CD4-positive, alpha-beta T cell (primary cell): ENCODE measurements around the gene IKZF2. TPM values are rescaled to one million over a fixed set of nuclear protein-coding genes. Genes with fewer than 3 reads are reported as not detected.

ENCODE experiments used
- ATAC-seq: fragments of 200-7000 bp; cut with Tn5 transposase; one replicate; pipeline ENCODE4 v1.10.0; 2022; ENCODE audit warnings: mild to moderate bottlenecking; ENCODE audit not compliant: poor library complexity
- CTCF ChIA-PET: fragments of 350-600 bp; sonication (Branson Sonifier 250); formaldehyde crosslinking; loops from one replicate; lab custom pipeline; 2021; ENCODE audit warnings: antibody characterized with exemption, inconsistent platforms; lab: Charles Lee
- POLR2A ChIA-PET: fragments of 350-600 bp; sonication (Branson Sonifier 250); formaldehyde crosslinking; loops from one replicate; lab custom pipeline; 2021; ENCODE audit warnings: antibody characterized with exemption, inconsistent platforms; lab: Charles Lee
- DNase-seq, 14 experiments: peaks; one replicate each; pipeline ENCODE4 v3.0.0-alpha.2; 2013 to 2020; ENCODE audit warnings: mixed read lengths in 2 of 14
- H3K27ac ChIP-seq, 2 donors: one replicate each; pipeline versions ENCODE4 v1.5.1 to v1.7.0; 2013; ENCODE audit warnings: low read length in 2 of 2, low read depth in 1 of 2, mild to moderate bottlenecking in 1 of 2
- H3K27me3 ChIP-seq, 2 experiments: 1 replicate in 1 of 2; 2 replicates in 1 of 2; pipeline versions ENCODE4 v1.6.1 to v1.7.0; 2013; ENCODE audit warnings: low read length in 2 of 2, control low read depth in 1 of 2, mild to moderate bottlenecking in 1 of 2, moderate library complexity in 1 of 2; ENCODE audit not compliant: insufficient read depth in 2 of 2, control insufficient read depth in 1 of 2
- H3K36me3 ChIP-seq: one replicate; pipeline ENCODE4 v1.6.1; 2013; ENCODE audit warnings: low read length, control low read depth; ENCODE audit not compliant: insufficient read depth
- H3K4me1 ChIP-seq: one replicate; pipeline ENCODE4 v1.6.1; 2013; ENCODE audit warnings: low read length, control low read depth; ENCODE audit not compliant: insufficient read depth
- H3K4me3 ChIP-seq: one replicate; pipeline ENCODE4 v1.5.1; 2013; ENCODE audit warnings: mild to moderate bottlenecking, low read length, moderate library complexity
- H3K9me3 ChIP-seq, 2 experiments: 1 replicate in 1 of 2; 2 replicates in 1 of 2; pipeline versions ENCODE4 v1.6.1 to v1.7.0; 2013; ENCODE audit warnings: low read length in 2 of 2, mild to moderate bottlenecking in 2 of 2, control low read depth in 1 of 2, moderate library complexity in 1 of 2; ENCODE audit not compliant: control insufficient read depth in 1 of 2, insufficient read depth in 1 of 2
- H3K27ac Mint-ChIP-seq: one replicate; pipeline ENCODE4 v1.8.0; 2020; ENCODE audit warnings: mixed read lengths
- H3K27me3 Mint-ChIP-seq: one replicate; pipeline ENCODE4 v1.8.0; 2021; ENCODE audit warnings: mixed read lengths
- H3K36me3 Mint-ChIP-seq: one replicate; pipeline ENCODE4 v1.8.0; 2021; ENCODE audit warnings: low read depth, mixed read lengths
- H3K4me1 Mint-ChIP-seq: one replicate; pipeline ENCODE4 v1.8.0; 2021; ENCODE audit warnings: low read depth, mixed read lengths
- H3K4me3 Mint-ChIP-seq: one replicate; pipeline ENCODE4 v1.8.0; 2020; ENCODE audit warnings: mild to moderate bottlenecking, mixed read lengths
- H3K9me3 Mint-ChIP-seq: one replicate; pipeline ENCODE4 v1.8.0; 2020; ENCODE audit warnings: mixed read lengths
- CTCF ChIP-seq: fragments of 200-600 bp; IDR thresholded peaks from one replicate; pipeline ENCODE4 v1.8.0; 2022; ENCODE audit warnings: antibody characterized with exemption, mild to moderate bottlenecking
- intact Hi-C, 2 experiments: fragments of 100-400 bp; cut with DNase I in 1 of 2; cut with micrococcal nuclease in 1 of 2; formaldehyde crosslinking; loops; one replicate each; pipeline versions ENCODE4 v1.15.1 to v1.9.0; 2023 to 2025; cut with DNase I, micrococcal nuclease
- total RNA-seq, 174 experiments: library from RNA in 2 of 174; stranded (reverse) in 2 of 174; gene quantifications; one replicate each; pipeline ENCODE4 v1.2.3 and lab custom pipeline; 2021 to 2026

Gene IKZF2
- total RNA-seq, 2 experiments from 2014 or later = 8.7 to 8.9 TPM

- ChIA-PET POLR2A (no interaction called here), CTCF (no interaction called here)
- Mint-ChIP-seq H3K27ac (no peak overlapping the region), H3K27me3 (no peaks in the 10 kb centered on the region), H3K9me3 (no peaks in the 10 kb centered on the region), H3K4me3 (no peak overlapping the region), H3K36me3 (no peaks in the 10 kb centered on the region), H3K4me1 (peaks cover 5% of the 10 kb centered on the region)
- TF ChIP-seq CTCF = no peak
- H3K36me3 ChIP-seq = no peaks in the 10 kb centered on the region
- DNase-seq (no peak), ATAC-seq (no peak)
- H3K4me1 ChIP-seq = no peaks in the 10 kb centered on the region
- H3K4me3 ChIP-seq = no peak overlapping the region
- H3K27me3 ChIP-seq = no peaks in the 10 kb centered on the region
- intact Hi-C loops = no loop called here
- H3K27ac ChIP-seq = no peak overlapping the region
- no peaks in the 10 kb centered on the region for H3K9me3 ChIP-seq
Observed at GRCh38 chr2:213085538-213085937, 65.9 kb downstream of the IKZF2 start.

- peaks cover 9% of the 10 kb centered on the region for H3K4me1 Mint-ChIP-seq
Observed at GRCh38 chr2:213084261-213084660, 67.2 kb downstream of the IKZF2 start.

GRCh38 chr2:213080969-213081617 lies 70.3 kb downstream of the IKZF2 start:
- intact Hi-C loops = no loop called here
- H3K27ac Mint-ChIP-seq = no peak overlapping the region
- no peak overlapping the region for H3K27ac ChIP-seq
- H3K9me3 ChIP-seq = no peaks in the 10 kb centered on the region
- ChIA-PET POLR2A (no interaction called here), CTCF (no interaction called here)
- ATAC-seq (no peak), DNase-seq (no peak)
- peaks cover 15% of the 10 kb centered on the region for H3K4me1 Mint-ChIP-seq
- H3K4me3 Mint-ChIP-seq = no peak overlapping the region
- H3K27me3 Mint-ChIP-seq = no peaks in the 10 kb centered on the region
- no peak for TF ChIP-seq CTCF
- H3K4me3 ChIP-seq = no peak overlapping the region
- H3K36me3 Mint-ChIP-seq = no peaks in the 10 kb centered on the region
- H3K9me3 Mint-ChIP-seq = no peaks in the 10 kb centered on the region
- H3K36me3 ChIP-seq = no peaks in the 10 kb centered on the region
- no peaks in the 10 kb centered on the region for H3K4me1 ChIP-seq
- H3K27me3 ChIP-seq = no peaks in the 10 kb centered on the region

More at GRCh38 chr2:213084261-213084660, 67.2 kb downstream of the IKZF2 start:
- Mint-ChIP-seq H3K27ac (no peak overlapping the region), H3K4me3 (no peak overlapping the region), H3K36me3 (no peaks in the 10 kb centered on the region), H3K27me3 (no peaks in the 10 kb centered on the region), H3K9me3 (no peaks in the 10 kb centered on the region)
- Histone ChIP-seq H3K4me1 (no peaks in the 10 kb centered on the region), H3K27me3 (no peaks in the 10 kb centered on the region), H3K4me3 (no peak overlapping the region), H3K9me3 (no peaks in the 10 kb centered on the region), H3K27ac (no peak overlapping the region), H3K36me3 (no peaks in the 10 kb centered on the region)
- POLR2A ChIA-PET = no interaction called here
- intact Hi-C loops = no loop called here
- DNase-seq (no peak), ATAC-seq (no peak)
- CTCF ChIA-PET = no interaction called here
- no peak for TF ChIP-seq CTCF
